Activated CD4-positive, alpha-beta T cell treated with anti-CD3 and anti-CD28 coated beads for 4 hours (primary cell): ENCODE data around the gene NRDC.
"Not testable (repeated sequence)": the region's sequence is repeated elsewhere in the genome, so short reads cannot be mapped to it uniquely, and the experiment has no call there.

Experiments
- DNase-seq, 2 donors: peaks; one replicate each; pipeline ENCODE4 v3.0.0-alpha.2; 2020

The NRDC gene

GRCh38 chr1:51877434-51878307, 856 bp downstream of the NRDC start:
- peak in 1 of 2 donors; percentile 3 for DNase-seq

GRCh38 chr1:51875836-51876235, 2.7 kb downstream of the NRDC start:
- no peak for DNase-seq

DNA sequence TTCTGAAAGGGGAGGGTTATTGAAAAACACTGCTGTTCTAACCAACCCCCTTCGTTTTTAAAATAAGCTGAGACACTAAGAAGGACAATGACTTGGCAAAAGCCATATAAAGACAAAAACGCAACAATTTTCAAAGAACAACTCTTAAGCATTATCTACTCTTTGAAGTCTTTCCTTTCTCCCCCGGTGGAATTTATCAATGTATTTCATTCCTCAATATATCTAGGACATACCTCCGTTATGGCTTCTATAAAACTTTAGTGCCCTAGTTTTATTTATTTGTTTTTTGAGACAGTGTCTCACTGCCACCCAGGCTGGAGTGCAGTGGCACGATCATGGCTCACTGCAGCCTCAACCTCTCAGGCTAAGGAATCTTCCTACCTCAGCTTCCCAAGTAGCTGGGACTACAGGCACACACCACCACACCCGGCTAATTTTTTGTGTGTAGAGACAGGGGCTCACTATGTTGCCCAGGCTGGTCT, 3.2 kb downstream of the NRDC start:
- DNase-seq = no peak

- DNase-seq = not testable (repeated sequence)
Observed at GRCh38 chr1:51873270-51873669, 5.3 kb downstream of the NRDC start.

- no peak for DNase-seq
Observed at GRCh38 chr1:51871351-51871975, 7.1 kb downstream of the NRDC start.

DNA sequence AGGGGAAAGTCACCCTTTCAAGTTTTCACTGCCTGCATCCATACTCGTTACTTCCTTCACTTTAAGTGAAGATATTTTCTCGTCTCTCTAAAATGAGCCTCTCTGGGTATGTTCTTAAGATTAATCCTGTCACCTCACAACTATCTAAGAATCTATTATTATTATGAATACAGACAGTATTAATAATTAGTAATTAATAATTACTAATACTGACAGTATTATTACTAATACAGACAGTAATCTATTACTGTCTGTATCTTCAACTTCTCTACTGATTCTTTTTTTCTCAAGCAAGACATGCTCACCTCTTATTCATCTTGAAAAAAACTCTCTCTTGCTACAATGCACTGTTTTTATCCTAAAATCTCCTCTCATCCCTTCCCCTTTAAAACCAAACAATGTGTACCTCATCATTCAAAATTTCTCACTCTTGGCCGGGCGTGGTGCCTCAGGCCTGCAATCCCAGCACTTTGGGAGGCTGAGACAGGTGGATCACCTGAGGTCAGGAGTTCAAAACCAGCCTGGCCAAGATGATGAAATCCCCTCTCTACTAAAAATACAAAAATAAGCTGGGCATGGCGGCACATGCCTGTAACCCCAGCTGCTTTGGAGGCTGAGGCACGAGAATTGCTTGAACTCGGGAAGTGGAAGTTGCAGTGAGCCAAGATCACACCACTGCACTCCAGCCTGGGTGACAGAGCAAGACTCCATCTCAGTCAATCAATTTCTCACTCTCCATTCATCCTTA, 7.8 kb downstream of the NRDC start:
- DNase-seq = no peak

GRCh38 chr1:51867479-51868232, 10.9 kb downstream of the NRDC start:
- no peak for DNase-seq

GRCh38 chr1:51863384-51863783, 15.1 kb downstream of the NRDC start:
- no peak for DNase-seq

DNA sequence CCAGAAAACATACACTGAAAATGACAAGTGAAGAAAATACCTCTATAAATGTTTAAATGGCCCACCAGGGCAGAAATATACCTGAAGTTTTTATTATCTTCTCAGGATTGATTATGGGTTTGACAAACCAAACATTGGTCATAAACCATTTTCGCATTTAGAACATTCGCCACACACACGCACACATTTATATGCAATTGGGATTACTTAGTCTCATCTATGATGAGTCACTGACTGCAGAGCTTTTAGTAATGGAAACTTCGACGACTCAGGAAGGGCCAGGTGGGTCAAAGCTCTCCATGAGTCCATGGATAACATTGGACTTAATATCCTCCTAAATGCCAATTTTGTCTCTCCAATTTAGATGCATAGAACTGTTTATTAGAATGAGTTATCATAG, 16.9 kb downstream of the NRDC start:
- no peak for DNase-seq

GRCh38 chr1:51859735-51860134, 18.8 kb downstream of the NRDC start:
- DNase-seq = no peak

DNA sequence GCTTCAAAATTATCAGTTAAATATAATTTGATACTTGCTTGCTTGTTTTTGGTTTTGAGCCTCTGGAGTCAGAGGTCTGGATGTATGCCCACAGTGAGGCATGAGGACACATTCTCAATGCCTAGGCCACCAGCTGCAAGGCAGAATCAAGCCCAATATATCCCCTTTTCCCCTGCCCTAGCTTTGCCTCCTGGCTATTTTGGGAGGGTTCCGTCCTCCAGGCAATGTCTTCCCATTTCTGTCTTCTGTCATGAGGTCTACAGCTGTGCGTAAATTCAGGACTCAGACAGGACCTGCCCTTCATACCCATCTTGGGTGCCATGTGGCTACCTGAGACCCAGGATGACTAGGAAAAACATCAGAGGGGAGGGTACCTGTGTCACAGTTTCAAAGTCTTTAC, 19.2 kb downstream of the NRDC start:
- DNase-seq = no peak

GRCh38 chr1:51858892-51859291, 19.6 kb downstream of the NRDC start:
- DNase-seq = no peak

DNA sequence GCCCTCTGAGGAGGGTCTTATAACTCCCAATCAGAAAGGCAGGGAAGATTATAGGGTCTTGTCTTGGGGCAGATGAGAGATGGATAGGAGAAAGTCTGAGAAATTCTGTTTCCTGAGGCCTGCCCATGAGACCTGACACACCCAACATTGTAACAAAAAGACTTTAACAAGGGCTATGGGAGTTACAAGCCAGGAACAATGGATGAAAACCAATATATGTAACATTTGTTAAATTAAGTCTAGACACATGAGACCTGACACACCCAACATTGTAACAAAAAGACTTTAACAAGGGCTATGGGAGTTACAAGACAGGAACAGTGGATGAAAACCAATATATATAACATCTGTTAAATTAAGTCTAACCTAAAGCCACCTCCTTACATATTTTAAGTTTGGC, 21.8 kb downstream of the NRDC start:
- DNase-seq = no peak

DNA sequence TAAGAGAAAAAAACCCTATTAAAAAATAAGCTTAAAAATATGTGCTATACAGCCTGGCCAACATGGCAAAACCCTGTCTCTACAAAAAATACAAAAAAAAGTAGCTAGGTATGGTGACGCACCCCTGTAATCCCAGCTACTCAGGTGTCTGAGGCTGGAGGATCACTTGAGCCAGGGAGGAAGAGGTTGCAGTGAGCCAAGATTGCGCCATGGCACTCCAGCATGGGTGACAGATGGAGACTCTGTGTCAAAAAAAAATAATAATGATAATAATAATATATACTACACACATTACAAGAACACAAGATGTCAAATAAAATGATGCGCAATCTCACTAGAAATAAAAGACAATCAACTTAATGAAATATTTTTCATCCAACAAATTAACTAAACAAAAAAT, 22.9 kb downstream of the NRDC start:
- DNase-seq = no peak

DNA sequence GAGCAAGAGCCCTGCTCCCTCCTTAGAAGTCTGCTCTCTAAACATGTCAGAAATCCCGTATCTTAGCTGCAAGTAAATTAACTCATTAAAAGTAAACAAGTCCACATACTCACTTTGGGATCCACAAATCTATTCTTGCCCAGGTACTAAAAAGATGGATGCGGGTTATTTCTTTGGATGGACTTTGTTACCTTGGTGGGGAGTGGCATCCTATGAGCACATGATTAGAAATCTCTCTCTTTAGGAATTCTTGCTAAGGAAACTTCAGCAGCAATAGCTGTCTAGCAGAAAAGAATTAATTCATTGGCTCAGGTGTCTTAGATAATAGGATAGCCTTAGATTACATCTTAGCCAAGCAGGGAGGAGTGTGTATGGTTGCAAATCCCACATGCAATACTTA, 25.2 kb downstream of the NRDC start:
- DNase-seq = no peak

DNA sequence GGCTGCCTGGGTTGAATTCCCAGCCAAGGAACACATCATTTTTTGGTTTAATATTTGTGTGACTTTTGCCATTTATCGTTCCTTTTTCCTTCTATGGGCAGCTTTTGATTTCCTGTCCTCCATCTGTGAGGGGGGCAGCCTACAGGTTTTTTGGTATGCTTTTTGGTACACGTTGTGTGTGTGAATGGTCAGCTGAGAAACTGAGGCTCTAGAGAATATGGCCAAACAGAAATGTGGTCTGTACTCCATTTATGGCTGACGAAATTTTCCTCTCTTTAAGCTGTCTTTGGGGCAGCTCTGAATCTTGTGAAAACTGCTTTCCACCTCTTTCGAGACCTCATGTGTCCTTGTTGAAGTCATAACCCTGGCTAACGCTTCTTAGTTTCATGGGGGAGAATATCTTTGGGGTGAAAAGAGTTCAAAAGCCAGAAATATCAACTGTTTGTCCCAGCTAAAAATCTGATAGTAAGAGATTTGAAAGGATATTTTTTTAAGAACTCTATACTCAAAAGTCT, 26.6 kb downstream of the NRDC start:
- no peak for DNase-seq

GRCh38 chr1:51850420-51851223, 27.9 kb downstream of the NRDC start:
- no peak for DNase-seq

DNA sequence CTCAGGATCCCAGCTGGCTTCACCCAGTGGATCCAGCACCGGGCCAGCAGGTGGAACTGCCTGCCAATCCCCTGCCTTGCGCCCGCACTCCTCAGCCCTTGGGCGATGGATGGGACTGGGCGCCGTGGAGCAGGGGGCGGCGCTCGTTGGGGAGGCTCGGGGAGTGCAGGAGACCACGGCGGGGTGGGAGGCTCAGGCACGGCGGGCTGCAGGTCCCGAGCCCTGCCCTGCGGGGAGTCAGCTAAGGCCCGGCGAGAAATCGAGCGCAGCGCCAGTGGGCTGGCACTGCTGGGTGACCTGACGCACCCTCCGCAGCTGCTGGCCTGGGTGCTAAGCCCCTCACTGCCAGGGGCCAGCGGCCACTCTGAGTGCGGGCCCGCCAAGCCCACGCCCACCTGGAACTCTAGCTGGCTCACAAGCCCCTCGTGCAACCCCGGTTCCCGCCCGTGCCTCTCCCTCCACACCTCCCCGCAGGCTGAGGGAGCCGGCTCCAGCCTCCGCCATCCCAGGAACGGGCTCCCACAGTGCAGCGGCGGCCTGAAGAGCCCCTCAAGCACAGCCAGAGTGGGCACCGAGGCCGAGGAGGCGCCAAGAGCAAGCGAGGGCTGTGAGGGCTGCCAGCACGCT, 31.1 kb downstream of the NRDC start:
- DNase-seq = no peak

GRCh38 chr1:51843948-51844347, 34.6 kb downstream of the NRDC start:
- no peak for DNase-seq

- DNase-seq = no peak
Observed at GRCh38 chr1:51842261-51842660, 36.3 kb downstream of the NRDC start.

GRCh38 chr1:51840743-51841461, 37.6 kb downstream of the NRDC start:
- DNase-seq = no peak
